Activated B cell treated with CpG ODN at 0.5 μM for 24 hours (primary cell): ENCODE measurements around the gene TBC1D22B. TPM values are rescaled to one million over a fixed set of nuclear protein-coding genes. Genes with fewer than 3 reads are reported as not detected.

Experiments used
- ATAC-seq: fragments of 200-7000 bp; cut with Tn5 transposase; one replicate; pipeline ENCODE4 v1.10.0; 2021; ENCODE audit warnings: low read depth, mild to moderate bottlenecking, moderate library complexity
- CTCF ChIA-PET: fragments of 350-600 bp; sonication (Branson Sonifier 250); formaldehyde crosslinking; loops from one replicate; lab custom pipeline; 2021; ENCODE audit warnings: antibody characterized with exemption; lab: Charles Lee
- POLR2A ChIA-PET: fragments of 350-600 bp; sonication (Branson Sonifier 250); formaldehyde crosslinking; loops from one replicate; lab custom pipeline; 2021; ENCODE audit warnings: antibody characterized with exemption; lab: Charles Lee
- DNase-seq: peaks from one replicate; pipeline ENCODE4 v3.0.0; 2022
- H3K27ac Mint-ChIP-seq: one replicate; pipeline ENCODE4 v1.8.0; 2020; ENCODE audit warnings: mixed read lengths
- H3K27me3 Mint-ChIP-seq: one replicate; pipeline ENCODE4 v1.8.0; 2021; ENCODE audit warnings: mixed read lengths
- H3K36me3 Mint-ChIP-seq: one replicate; pipeline ENCODE4 v1.8.0; 2021; ENCODE audit warnings: low read depth, mixed read lengths
- H3K4me1 Mint-ChIP-seq: one replicate; pipeline ENCODE4 v1.8.0; 2021; ENCODE audit warnings: mixed read lengths
- H3K4me3 Mint-ChIP-seq: one replicate; pipeline ENCODE4 v1.8.0; 2020; ENCODE audit warnings: mild to moderate bottlenecking, mixed read lengths
- H3K9me3 Mint-ChIP-seq: one replicate; pipeline ENCODE4 v1.8.0; 2020; ENCODE audit warnings: mixed read lengths
- CTCF ChIP-seq: fragments of 200-600 bp; IDR thresholded peaks from one replicate; pipeline ENCODE4 v1.8.0; 2022; ENCODE audit warnings: antibody characterized with exemption, mild to moderate bottlenecking
- intact Hi-C: fragments of 100-400 bp; cut with micrococcal nuclease; formaldehyde crosslinking; loops from one replicate; pipeline ENCODE4 v1.15.1; 2024
- total RNA-seq: library from RNA; stranded (reverse); gene quantifications from 2 replicates; pipeline ENCODE4 v1.2.3, GENCODE V29; 2022

Gene TBC1D22B
- total RNA-seq, 1 donor from 2014 or later: 10.7 TPM

GRCh38 chr6:37275350-37275749 is 17.8 kb downstream of the TBC1D22B start:
- ChIA-PET POLR2A (interaction anchor here (1.0 kb wide), 1 partner anchor 17 kb away, joined by 3 read pairs; the partner anchor contains the start of genes TBC1D22B and TMEM217), CTCF (no interaction called here)
- Mint-ChIP-seq H3K4me1 (peaks cover 33% of the 10 kb centered on the region), H3K4me3 (no peak overlapping the region), H3K9me3 (no peaks in the 10 kb centered on the region), H3K27ac (no peak overlapping the region), H3K27me3 (no peaks in the 10 kb centered on the region), H3K36me3 (peaks cover 41% of the 10 kb centered on the region)
- ATAC-seq (no peak), DNase-seq (no peak)
- no peak for TF ChIP-seq CTCF
- intact Hi-C loops: no loop called here

GRCh38 chr6:37277001-37277409 is 19.4 kb downstream of the TBC1D22B start:
- DNase-seq (no peak), ATAC-seq (peak; percentile 72)
- POLR2A ChIA-PET: interaction anchor here (0.6 kb wide), 1 partner anchor 572 kb away, joined by 3 read pairs; no protein-coding TSS in a partner anchor
- Mint-ChIP-seq H3K27me3 (no peaks in the 10 kb centered on the region), H3K4me1 (peaks cover 30% of the 10 kb centered on the region), H3K9me3 (no peaks in the 10 kb centered on the region), H3K4me3 (peak overlapping the region; percentile 41), H3K36me3 (peaks cover 45% of the 10 kb centered on the region), H3K27ac (peak overlapping the region; percentile 46)
- no peak for TF ChIP-seq CTCF
- CTCF ChIA-PET: interaction anchor here (1.3 kb wide), 1 partner anchor 259 kb away, joined by 3 read pairs; no protein-coding TSS in a partner anchor
- intact Hi-C loops: no loop called here

- intact Hi-C loops: no loop called here
- no peaks in the 10 kb centered on the region for H3K27me3 Mint-ChIP-seq
- H3K9me3 Mint-ChIP-seq: no peaks in the 10 kb centered on the region
- CTCF ChIA-PET: no interaction called here
- no peak overlapping the region for H3K4me3 Mint-ChIP-seq
- H3K36me3 Mint-ChIP-seq: peaks cover 56% of the 10 kb centered on the region
- DNase-seq (no peak), ATAC-seq (no peak)
- peaks cover 28% of the 10 kb centered on the region for H3K4me1 Mint-ChIP-seq
- POLR2A ChIA-PET: interaction anchor here (0.5 kb wide), 1 partner anchor 38 kb away, joined by 8 read pairs; no protein-coding TSS in a partner anchor
- no peak for TF ChIP-seq CTCF
- no peak overlapping the region for H3K27ac Mint-ChIP-seq
Measured at GRCh38 chr6:37279366-37280134, 22.0 kb downstream of the TBC1D22B start.

- no peaks in the 10 kb centered on the region for H3K9me3 Mint-ChIP-seq
- no peak for TF ChIP-seq CTCF
- CTCF ChIA-PET: interaction anchor here (0.6 kb wide), 1 partner anchor 939 kb away, joined by 3 read pairs; no protein-coding TSS in a partner anchor
- intact Hi-C loops: no loop called here
- H3K27ac Mint-ChIP-seq: no peak overlapping the region
- DNase-seq: no peak
- H3K4me3 Mint-ChIP-seq: no peak overlapping the region
- ATAC-seq: no peak
- POLR2A ChIA-PET: no interaction called here
- H3K36me3 Mint-ChIP-seq: peaks cover 60% of the 10 kb centered on the region
- H3K4me1 Mint-ChIP-seq: peaks cover 26% of the 10 kb centered on the region
- H3K27me3 Mint-ChIP-seq: no peaks in the 10 kb centered on the region
Measured at GRCh38 chr6:37280162-37280887, 22.8 kb downstream of the TBC1D22B start.

- Mint-ChIP-seq H3K27ac (no peak overlapping the region), H3K36me3 (peaks cover 73% of the 10 kb centered on the region), H3K4me1 (peaks cover 17% of the 10 kb centered on the region), H3K4me3 (no peak overlapping the region), H3K27me3 (no peaks in the 10 kb centered on the region), H3K9me3 (no peaks in the 10 kb centered on the region)
- ChIA-PET POLR2A (no interaction called here), CTCF (no interaction called here)
- intact Hi-C loops: no loop called here
- no peak for TF ChIP-seq CTCF
- no peak for DNase-seq
- ATAC-seq: no peak
Measured at GRCh38 chr6:37282371-37282770, 24.8 kb downstream of the TBC1D22B start.
